ENCODE measurements around the gene EPHA2. TPM values are rescaled to one million over a fixed set of nuclear protein-coding genes. Genes with fewer than 3 reads are reported as not detected.

Gene EPHA2
- total RNA-seq, 1 donor from 2014 or later: 17.6 TPM

DNA sequence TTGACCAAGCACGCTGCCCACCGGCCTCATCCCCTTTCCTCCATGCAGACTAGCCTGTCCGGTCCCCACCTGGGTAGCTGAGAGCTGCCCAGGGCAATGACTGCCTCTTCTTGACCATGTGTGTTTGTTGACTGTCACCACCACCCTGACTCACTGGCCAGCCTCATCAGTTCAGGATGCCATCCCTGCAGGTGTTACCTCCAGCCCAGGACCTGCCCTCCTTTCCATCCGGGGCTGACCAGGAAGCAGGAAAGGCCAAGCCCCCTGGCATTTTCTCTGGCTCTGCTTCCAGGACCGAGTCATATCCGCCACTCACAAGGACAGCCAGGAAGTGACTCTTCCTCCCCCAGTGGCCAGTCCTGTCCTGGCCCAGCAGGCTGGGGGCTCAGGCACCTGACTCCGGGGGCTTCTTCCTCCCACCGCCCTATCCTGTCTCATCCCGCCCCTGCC is 17.1 kb downstream of the EPHA2 start:
- DNase-seq (ENCODE audit: low spot score): no peak

DNA sequence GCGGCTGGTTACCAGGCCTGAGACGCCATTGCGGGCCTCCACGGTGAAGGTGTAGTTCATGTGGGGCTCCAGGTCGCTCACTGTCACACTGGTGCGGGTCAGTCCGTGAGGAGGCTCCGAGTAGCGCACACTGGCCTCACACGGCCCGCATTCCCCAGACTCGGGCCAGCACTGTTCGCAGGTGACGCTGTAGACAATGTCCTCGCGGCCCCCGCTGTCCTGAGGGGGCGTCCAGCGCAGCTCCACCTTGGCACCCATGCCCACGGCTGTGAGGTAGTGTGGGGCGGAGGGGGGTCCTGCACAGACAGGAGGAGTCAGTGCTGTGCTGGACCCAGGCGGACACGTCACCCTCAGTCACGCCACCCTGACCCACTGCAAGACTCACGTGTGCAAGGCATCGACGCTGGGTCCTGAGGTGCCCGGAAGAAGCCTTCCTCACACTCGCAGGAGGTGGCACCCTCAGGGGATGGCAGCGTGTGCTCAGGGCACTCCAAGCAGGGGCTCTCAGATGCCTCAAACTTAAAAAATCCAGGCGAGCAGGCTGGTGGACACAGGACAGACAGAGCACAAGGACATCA is 17.9 kb downstream of the EPHA2 start:
- DNase-seq (ENCODE audit: low spot score): no peak

DNA sequence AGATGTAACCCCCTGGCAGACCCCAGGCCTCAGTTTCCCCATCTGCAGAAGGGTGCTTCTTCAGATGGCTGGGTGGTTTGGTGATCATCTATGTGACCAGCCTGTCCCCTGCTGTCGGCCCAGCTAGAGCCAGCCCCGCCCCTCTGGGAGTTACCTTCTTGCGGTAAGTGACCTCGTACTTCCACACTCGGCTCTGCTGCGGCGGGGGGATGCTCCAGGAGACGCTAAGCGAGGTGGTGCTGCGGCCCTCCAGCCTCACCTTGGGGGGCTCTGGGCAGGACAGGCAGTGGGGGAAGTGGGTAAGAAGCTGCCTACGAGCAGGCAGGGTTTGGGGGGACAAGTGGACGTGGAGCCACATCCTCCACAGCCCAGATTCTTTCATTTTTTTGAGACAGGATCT is 20.4 kb downstream of the EPHA2 start:
- DNase-seq (ENCODE audit: low spot score): no peak

DNA sequence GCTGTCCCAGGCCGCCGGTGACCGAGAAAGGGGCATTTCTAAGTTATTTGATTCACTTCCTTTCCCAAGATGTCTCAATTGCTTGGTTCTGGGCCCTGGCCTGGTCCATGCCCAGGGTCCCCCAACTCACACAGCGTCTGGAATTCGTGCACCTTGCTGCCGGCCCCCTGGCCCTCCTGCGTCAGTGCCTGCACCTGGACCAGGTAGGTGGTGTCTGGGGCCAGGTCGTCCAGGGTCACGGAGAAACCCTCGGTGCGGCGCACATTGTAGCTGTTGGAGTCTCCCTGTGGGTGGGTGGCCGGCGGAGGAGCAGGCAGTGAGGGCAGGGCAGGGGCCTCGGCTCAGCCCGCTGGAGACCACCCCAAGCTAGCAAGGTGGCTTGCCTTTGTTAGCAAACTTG is 21.0 kb downstream of the EPHA2 start:
- no peak for DNase-seq (ENCODE audit: low spot score)

DNA sequence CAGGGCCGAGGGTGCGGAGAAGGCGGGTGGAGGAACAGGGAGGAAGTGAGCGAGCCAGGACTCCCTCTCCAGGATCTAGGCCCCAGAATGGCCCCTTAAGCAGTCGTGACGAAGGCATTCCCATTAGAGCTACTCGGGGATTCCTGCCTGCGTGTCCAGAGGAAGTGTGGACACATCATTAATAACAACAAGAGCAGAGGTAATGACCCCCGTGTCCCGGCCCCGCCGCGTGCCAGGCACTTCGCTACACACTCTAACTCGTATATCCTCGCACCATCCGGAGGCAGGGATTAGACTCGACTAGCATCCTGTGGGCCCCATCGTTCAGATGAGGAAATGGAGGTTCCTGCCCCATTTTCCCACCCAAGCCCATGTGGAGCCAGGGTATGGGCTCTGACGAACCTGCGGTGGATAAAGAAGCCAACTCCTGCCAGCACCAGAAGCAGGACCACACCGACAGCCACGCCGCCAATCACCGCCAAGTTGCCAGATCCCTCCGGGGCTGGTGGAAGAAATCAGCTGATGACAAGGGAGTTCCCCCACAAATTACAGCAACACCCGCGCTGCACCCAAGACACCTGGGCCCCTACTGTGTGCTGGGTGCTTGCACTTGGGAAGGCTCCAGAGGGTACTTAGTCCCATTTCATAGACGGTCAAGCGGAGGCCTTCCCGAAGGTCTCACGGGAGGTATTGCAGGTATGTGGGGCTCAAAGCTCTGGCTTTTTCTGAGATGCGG is 21.6 kb downstream of the EPHA2 start:
- no peak for DNase-seq (ENCODE audit: low spot score)

DNA sequence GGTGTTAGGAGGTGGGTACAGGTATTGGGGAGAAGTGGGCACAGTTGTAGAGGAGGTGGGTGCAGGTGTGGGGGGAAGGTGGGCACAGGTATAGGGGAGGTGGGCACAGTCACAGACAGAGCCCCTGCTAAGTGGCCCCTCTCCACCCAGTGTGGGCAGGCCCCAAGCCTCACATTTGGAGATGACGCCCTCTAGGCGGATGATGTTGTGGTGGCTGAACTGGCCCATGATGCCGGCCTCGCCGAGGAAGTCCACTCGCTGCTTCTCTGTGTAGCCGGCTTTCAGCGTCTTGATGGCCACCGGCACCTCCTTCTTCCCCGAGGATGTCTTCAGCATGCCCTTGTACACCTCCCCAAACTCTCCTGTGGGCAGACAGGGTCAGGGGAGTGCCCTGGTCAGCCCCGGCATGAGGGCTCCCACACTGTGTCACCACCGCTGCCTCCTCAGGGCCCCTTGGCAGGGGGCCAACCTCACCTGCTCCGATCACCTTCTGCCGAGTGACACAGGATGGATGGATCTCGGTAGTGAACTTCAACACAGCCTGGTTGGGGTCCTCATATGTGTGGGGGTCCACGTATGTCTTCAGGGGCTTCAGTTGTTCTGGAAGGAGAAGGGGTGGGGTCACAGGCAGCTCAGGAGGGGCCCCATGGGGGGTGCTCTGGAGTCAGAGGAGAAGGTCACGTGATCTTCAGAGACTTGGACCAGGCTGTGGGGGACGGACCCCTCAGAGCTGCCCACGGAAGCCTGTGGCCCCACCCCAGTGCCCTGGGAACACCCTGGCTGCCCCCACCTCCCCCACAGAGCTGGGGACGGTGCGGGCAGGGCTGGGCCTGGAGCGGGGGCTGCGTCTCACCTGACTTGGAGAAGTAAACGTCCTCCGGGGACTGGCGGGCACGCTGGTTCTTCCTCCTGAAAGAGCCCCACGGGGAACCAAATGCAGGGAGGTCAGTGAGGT is 22.6 kb downstream of the EPHA2 start:
- no peak for DNase-seq (ENCODE audit: low spot score)

DNA sequence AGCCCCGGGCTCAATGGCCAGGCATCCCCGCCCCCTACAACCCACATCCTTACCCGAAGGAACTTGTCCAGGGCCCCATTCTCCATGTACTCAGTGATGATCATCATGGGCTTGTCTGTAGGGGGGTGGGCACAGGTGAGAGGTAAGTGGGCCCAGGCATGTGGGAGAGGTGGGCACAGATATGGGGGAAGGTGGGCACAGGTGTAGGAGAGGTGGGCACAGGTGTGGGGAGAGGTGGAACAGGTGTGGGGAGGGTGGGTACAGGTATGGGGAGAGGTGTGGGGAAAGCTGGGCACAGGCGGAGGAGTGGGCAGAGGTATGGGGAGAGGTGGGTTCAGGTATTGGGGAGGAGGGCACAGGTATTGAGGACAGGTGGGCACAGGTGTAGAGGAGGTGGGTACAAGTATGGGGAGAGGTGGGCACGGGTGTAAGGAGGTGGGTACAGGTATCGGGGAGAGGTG is 23.5 kb downstream of the EPHA2 start:
- DNase-seq (ENCODE audit: low spot score): no peak

DNA sequence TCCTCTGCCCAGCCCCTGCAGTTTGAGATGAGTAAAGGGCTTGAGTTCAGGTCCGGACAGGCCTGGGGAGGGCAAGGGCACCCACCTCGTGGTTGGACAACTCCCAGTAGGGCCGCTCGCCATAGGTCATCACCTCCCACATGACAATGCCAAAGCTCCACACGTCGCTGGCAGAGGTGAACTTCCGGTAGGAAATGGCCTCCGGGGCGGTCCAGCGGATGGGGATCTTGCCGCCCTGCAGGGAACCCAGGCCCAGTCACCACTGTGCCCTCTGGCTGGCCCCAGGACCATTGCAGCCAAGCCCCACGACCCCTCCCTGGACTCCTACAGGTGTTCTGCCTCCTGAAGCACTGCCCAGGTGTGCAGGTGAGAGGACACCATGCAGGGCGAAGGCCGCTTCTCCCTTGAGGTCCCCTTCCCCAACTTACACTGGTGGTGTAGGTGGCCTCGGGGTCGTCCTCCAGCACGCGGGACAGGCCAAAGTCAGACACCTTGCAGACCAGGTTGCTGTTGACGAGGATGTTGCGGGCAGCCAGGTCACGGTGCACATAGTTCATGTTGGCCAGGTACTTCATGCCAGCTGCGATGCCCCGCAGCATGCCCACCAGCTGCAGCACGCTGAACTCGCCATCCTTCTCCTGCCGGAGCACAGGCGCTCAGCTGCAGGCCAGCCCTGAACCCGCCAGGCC is 24.1 kb downstream of the EPHA2 start:
- DNase-seq (ENCODE audit: low spot score): no peak

DNA sequence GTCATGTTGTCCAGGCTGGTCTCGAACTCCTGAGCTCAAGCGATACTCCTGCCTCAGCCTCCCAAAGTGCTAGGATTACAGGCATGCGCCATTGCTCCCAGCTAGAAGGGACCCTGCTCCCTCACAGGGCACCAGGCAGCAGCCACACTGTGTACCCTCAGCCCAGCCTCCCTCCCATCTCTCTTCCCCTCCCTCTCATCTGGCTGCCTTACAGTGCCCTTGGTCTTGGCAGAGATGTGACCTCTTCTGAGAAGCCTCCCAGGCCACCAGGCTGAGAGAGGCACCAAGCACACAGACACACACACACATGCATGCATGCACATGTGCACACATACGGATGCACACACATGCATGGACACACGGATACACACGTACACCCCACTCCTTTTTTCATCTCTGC is 25.0 kb downstream of the EPHA2 start:
- no peak for DNase-seq (ENCODE audit: low spot score)

DNA sequence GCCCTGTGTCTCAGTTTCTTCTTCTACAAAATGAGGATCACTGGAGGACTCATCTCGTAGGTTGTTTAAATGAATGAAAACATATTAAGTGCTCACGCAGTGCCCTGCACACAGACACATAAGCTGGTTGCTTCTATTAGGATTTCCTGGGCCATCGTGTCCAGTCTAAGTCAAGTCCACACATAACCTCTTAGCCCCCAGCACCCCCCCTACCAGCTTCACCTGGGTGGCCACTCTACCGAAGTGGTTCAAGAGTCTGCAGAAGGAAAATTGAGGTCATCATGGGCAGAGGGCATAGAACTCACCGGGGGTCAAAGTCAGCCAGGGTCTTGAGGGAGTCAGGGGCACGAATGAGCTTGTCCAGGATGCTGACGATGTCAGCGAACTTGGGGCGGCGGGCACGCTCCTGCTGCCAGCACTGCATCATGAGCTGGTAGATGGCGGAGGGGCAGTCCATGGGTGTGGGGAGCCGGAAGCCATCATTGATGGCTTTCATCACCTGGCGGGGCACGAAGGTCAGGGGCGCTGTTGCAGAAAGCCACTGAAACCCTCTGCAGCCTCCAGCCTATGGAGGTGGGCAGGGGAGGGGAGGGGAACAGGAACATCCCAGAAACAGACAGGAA is 25.8 kb downstream of the EPHA2 start:
- no peak for DNase-seq (ENCODE audit: low spot score)

DNA sequence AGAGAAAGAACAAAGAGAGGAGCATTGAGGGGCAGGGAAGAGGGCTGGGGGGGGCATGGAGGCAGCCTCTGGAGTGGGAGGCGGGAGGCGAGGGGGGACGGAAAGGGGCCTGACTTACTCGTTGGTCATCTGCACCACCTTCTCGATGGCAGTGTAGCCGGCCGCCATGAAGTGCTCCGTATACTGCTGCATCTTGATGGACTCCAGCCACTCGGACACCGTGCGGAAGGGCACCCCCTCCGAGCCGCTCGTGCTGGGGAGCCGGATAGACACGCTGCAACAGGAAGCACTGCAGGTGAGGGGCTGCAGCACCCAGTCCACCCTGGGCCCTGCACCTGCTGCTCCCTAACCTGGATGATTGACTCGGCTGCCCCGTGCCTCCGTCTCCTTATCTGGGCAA is 26.6 kb downstream of the EPHA2 start:
- DNase-seq (ENCODE audit: low spot score): no peak

DNA sequence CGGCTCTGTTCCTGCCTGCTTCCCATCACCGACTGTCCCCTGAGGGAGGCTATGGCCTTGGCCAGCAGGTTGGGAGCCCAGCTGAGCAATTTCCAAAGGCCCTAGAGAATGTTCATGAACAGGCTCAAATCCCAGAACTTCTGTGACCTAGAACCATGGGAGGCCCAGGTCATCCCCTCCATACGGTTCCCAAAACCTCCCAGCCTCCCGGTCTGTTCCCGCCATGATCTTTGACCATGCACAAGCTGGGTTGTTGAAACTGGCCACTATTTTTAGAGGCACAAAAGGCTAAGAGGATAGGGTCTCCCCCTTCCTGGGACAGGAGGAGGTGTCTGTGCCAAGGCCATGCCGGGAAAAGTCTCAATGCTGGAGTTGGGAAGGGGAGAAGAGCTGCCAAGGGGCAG is 27.5 kb downstream of the EPHA2 start:
- DNase-seq (ENCODE audit: low spot score): no peak

DNA sequence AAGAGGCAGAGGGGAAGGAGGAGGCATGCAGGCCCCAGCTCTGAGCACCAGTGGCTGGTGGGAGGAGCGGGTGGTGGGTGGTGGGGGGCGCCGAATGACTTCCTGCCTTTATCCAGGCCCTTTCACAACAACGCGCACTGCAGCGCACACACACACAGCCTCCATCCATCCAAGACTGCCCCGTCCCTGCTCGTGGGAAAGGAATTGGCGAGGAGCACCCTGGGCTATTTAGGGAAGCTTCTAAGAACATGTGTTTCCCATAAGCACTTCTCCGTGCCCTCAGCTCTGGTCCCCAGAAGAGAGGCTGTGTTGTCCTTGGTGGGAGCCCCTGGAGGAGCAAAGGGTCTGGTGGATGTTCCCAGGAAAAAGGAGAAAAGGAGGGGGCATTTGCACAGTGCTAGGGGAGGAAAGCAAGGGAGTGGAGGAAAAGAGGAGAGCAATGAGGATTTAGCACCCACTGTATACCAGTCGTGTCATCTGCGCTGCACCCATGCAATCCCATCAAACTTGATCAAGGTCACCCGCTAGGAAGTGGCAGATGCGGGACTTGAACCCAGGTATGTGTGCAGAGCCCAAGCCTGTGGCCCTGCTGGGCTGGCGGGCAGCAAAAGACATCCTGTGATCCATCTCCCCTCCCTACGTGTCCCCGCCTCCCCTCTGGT is 28.1 kb downstream of the EPHA2 start:
- DNase-seq (ENCODE audit: low spot score): no peak

DNA sequence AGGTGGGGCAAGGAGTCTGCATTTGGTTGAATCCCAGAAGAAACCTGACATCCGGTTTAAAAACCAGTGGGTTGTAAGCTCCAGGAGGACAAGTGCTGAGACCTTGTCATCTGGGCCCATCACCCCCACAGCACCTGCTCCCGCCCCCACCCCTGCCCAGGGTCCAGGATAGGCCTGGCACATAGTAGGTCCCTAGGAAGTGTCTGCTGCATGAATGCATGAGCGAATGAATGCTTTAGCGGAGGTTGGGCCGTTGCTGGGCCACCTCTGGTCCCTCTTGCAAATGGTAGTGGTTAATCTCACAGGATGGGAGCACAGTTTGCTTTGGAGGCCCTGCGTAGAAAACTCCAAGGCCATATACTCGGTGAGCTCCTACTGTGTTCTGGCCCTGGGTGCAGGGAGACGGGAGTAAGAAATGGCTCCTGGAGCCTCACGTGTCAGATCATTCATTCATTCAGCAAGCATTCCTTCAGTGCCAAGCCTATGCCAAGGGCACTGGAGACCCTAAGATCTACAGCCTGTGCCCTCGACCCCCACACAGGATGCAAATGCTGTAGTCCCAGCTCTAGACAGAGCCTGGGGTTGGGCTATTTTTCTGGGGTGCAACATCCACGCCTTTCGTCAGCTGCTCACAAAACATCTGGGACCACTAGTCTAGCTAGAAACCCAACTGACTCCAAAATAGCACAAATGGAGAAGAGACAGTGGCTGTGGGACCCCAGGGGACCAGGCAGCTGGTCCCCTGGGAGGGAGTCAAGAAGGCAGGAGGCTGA is 28.9 kb downstream of the EPHA2 start:
- DNase-seq (ENCODE audit: low spot score): no peak

DNA sequence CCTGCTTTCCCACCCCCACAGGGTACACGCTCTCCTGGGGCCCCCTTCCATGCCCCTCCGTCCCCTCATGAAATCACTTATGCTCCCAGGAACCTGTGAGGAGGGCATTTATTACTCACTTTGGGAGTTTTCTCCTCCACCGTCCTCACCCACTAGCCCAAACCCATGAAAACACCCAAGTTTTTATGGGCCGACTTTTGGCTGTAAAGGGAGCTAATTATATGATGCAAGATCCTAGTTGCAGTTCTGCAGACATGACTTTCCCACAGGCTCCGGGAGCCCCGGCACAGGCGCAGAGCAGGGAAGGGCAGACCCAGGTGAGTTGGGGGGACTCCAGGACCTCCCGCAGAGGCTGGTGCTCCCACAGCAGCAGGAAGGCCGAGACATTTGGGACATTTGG is 29.7 kb downstream of the EPHA2 start:
- DNase-seq (ENCODE audit: low spot score): no peak

DNA sequence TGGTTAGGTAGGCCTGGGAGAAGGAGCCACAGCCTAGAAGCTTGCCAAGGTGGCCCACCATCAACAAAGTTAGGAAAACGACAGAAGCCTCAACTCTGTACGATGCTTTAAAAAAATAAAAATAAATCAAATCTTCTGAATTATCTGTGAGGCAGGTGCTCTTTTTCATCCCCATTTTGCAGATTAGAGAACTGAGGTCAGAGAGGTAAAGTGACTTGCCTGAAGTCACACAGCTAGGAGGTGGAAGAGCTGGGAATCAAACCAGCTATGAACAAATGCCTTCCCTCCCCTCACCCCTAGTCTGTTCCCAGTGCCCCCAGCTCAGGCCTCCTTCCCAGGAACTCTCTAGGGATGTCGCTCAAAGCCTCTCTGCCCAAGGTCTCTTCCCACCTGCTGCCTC is 30.4 kb downstream of the EPHA2 start:
- no peak for DNase-seq (ENCODE audit: low spot score)

DNA sequence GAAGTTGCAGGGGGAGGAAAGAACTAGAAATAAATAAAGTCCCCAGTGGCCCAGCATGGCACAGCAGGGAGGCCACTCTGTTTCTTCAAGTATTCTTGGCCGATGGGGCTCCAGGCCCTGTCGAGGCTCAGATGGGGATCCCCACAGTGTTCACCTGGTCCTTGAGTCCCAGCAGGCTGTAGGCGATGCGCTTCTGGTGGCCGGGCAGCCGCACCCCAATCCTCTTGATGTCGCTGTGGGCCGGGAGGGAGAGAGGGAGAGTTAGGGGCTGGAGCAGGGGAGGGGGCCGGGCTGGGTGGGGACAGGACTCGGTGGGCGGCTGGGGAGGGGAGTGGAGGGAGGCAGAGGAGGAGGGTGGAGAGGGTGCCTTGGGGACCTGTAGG is 30.8 kb downstream of the EPHA2 start:
- DNase-seq (ENCODE audit: low spot score): no peak

DNA sequence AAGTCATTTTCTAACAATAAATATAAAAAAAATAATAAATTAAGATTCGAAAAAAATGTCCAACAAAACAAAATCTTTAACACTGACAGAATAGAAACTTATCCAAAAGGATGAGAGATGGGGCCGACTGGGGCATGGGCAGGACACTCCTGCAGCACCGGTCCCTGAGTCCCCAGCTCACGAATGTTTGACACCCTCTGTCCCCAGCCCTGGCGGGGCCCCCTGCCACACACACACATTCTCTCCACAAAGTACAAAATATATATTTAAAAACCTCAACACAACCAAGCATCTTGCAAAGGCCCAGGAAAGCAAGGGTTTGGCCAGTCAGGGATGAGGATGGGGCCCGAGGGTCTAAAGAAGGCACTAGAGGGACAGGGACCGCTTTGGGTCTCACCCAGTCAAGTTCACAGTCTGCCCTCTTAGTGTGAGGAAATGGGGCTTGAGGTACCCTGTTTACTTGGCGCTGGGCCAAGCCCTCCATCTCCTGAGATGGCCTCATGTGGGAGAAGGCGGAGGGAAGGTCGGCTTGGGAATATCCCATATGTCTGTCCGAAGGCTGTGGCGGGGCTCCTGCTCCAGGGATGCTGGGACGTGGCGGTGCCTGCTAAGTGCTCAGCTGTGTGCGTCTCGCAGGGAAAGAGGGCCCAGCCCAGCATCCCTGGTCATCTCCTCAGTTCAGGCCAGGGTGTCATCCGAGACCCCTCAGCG is 31.3 kb downstream of the EPHA2 start:
- no peak for DNase-seq (ENCODE audit: low spot score)

DNA sequence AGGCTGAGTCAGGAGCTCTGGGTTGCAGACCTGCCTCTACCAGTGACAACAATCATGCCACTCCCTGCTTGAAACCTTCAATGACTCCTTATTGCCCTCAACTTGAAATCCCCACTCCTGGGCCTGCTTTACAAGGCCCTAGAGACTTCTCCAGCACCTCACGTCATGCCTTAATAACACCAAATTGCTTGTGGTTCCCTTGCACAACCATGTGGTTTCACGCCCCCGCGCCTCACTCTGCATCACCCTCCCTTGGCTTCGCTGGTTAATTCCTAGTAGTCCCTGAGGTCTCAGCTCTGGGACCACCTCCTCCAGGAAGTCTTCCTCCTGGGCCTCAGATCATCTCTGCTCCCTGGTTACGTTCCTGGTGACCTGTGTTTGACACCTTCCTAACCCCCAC is 33.0 kb downstream of the EPHA2 start:
- no peak for DNase-seq (ENCODE audit: low spot score)

Data from mesenteric fat pad (tissue), 1 donor.